ENCODE measurements around the gene PIM2. TPM values are rescaled to one million over a fixed set of nuclear protein-coding genes. Genes with fewer than 3 reads are reported as not detected.

The PIM2 gene
- total and polyA plus RNA-seq, 4 donors: 4.5 to 28.3 (median 6.9) TPM

DNA sequence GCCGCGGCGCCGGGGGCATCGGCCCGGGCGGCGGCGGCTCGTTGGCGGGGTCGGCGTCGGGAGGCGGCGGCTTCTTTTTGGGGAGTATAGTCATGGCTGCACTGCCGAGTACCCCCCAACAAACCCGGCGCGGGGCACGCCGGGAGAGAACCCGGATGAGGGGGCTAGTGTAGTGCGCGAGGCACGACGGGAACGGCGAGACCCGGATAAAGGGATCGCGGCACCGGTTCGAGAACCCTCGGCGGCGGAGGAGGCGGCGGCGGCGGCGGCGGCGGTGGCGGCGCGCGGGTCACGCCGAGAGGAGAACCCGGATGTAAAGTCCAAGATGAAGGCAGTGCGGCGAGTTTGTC lies 38.6 kb upstream of the PIM2 start, which contains the start of gene OTUD5:
Gene OTUD5, minus strand, starts transcription at position 131 of the 350 bp plus-strand sequence. Its CDS starts 37 bp downstream, at position 94.
- H3K9ac ChIP-seq (ENCODE audit: low read depth in 1 of 2, low read length in 2 of 2): peak within 1 kb of the TSS; percentile 35 to 98
- peaks cover 4 to 45% (median 32%) of the 10 kb centered on the region in 4 donors for H3K4me1 ChIP-seq (ENCODE audit: control insufficient read depth in 4 of 4, insufficient read depth in 4 of 4, low read length in 3 of 4)
- H3K27me3 ChIP-seq (ENCODE audit: control insufficient read depth in 4 of 4, insufficient read depth in 4 of 4, low read length in 3 of 4): no peaks in the 10 kb centered on the region
- H3K36me3 ChIP-seq (ENCODE audit: control insufficient read depth in 4 of 4, insufficient read depth in 3 of 4, low read depth in 1 of 4, low read length in 3 of 4): peaks cover 0 to 9% (median 3%) of the 10 kb centered on the region in 4 donors
- H3K4me3 ChIP-seq (ENCODE audit: low read depth in 1 of 3, low read length in 3 of 3): peak within 1 kb of the TSS; percentile 59 to 80 (median 71)
- peak within 1 kb of the TSS; percentile 89 to 94 for H3K27ac ChIP-seq (ENCODE audit: low read depth in 1 of 2, low read length in 2 of 2)
- no peak for DNase-seq (ENCODE audit: low spot score)
- WGBS: under 1% methylated on average over 53 of the region's 53 CpGs
- no peaks in the 10 kb centered on the region for H3K9me3 ChIP-seq (ENCODE audit: control insufficient read depth in 4 of 4, low read length in 3 of 4)
- no peak for TF ChIP-seq HNF4G (IDR thresholded peaks at IDR 0.05)

- peaks cover 4 to 45% (median 32%) of the 10 kb centered on the region in 4 donors for H3K4me1 ChIP-seq (ENCODE audit: control insufficient read depth in 4 of 4, insufficient read depth in 4 of 4, low read length in 3 of 4)
- H3K4me3 ChIP-seq (ENCODE audit: low read depth in 1 of 3, low read length in 3 of 3): peak overlapping the region; percentile 12 to 80 (median 71)
- H3K9ac ChIP-seq (ENCODE audit: low read depth in 1 of 2, low read length in 2 of 2): peak overlapping the region; percentile 10 to 66
- no peaks in the 10 kb centered on the region for H3K9me3 ChIP-seq (ENCODE audit: control insufficient read depth in 4 of 4, low read length in 3 of 4)
- DNase-seq (ENCODE audit: low spot score): no peak
- H3K27me3 ChIP-seq (ENCODE audit: control insufficient read depth in 4 of 4, insufficient read depth in 4 of 4, low read length in 3 of 4): no peaks in the 10 kb centered on the region
- H3K27ac ChIP-seq (ENCODE audit: low read depth in 1 of 2, low read length in 2 of 2): peak overlapping the region; percentile 55 to 70
- WGBS: 2% methylated on average over 61 of the region's 61 CpGs
- peaks cover 0 to 9% (median 3%) of the 10 kb centered on the region in 4 donors for H3K36me3 ChIP-seq (ENCODE audit: control insufficient read depth in 4 of 4, insufficient read depth in 3 of 4, low read depth in 1 of 4, low read length in 3 of 4)
- TF ChIP-seq YY1 (IDR thresholded peaks at IDR 0.05) (no peak), NR2F2 (IDR thresholded peaks at IDR 0.05) (no peak), JUND (IDR thresholded peaks at IDR 0.05) (no peak), HNF4G (IDR thresholded peaks at IDR 0.05) (no peak), FOXA1 (IDR thresholded peaks at IDR 0.05) (no peak), TAF1 (conservative IDR thresholded peaks at IDR 0.05) (no peak), REST (IDR thresholded peaks at IDR 0.05) (no peak), SP1 (IDR thresholded peaks at IDR 0.05) (no peak), GABPA (IDR thresholded peaks at IDR 0.05 in 1 of 2, conservative IDR thresholded peaks at IDR 0.05 in 1 of 2) (no peak), ATF3 (IDR thresholded peaks at IDR 0.05) (no peak), HNF4A (conservative IDR thresholded peaks at IDR 0.05) (no peak), RXRA (IDR thresholded peaks at IDR 0.05) (no peak), FOXA2 (IDR thresholded peaks at IDR 0.05) (no peak)
- TF ChIP-seq, protein P1, sequence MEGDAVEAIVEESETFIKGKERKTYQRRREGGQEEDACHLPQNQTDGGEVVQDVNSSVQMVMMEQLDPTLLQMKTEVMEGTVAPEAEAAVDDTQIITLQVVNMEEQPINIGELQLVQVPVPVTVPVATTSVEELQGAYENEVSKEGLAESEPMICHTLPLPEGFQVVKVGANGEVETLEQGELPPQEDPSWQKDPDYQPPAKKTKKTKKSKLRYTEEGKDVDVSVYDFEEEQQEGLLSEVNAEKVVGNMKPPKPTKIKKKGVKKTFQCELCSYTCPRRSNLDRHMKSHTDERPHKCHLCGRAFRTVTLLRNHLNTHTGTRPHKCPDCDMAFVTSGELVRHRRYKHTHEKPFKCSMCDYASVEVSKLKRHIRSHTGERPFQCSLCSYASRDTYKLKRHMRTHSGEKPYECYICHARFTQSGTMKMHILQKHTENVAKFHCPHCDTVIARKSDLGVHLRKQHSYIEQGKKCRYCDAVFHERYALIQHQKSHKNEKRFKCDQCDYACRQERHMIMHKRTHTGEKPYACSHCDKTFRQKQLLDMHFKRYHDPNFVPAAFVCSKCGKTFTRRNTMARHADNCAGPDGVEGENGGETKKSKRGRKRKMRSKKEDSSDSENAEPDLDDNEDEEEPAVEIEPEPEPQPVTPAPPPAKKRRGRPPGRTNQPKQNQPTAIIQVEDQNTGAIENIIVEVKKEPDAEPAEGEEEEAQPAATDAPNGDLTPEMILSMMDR (IDR thresholded peaks at IDR 0.05; ENCODE audit: low read depth, low read length, missing input control): no peak
- TF ChIP-seq, protein P2, sequence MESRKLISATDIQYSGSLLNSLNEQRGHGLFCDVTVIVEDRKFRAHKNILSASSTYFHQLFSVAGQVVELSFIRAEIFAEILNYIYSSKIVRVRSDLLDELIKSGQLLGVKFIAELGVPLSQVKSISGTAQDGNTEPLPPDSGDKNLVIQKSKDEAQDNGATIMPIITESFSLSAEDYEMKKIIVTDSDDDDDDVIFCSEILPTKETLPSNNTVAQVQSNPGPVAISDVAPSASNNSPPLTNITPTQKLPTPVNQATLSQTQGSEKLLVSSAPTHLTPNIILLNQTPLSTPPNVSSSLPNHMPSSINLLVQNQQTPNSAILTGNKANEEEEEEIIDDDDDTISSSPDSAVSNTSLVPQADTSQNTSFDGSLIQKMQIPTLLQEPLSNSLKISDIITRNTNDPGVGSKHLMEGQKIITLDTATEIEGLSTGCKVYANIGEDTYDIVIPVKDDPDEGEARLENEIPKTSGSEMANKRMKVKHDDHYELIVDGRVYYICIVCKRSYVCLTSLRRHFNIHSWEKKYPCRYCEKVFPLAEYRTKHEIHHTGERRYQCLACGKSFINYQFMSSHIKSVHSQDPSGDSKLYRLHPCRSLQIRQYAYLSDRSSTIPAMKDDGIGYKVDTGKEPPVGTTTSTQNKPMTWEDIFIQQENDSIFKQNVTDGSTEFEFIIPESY (IDR thresholded peaks at IDR 0.05): no peak
Measured at GRCh38 chrX:48956728-48957414, 38.0 kb upstream of the PIM2 start.

Data from liver (tissue), 9 donors.